Fibroblast of mammary gland (primary cell): ENCODE measurements around the gene TMEM126B.
"Not testable (repeated sequence)": the region's sequence is repeated elsewhere in the genome, so short reads cannot be mapped to it uniquely, and the experiment has no call there.

ENCODE experiments used
- DNase-seq: peaks from one replicate; pipeline ENCODE4 v3.0.0-alpha.2; 2010; ENCODE audit warnings: low read depth
- H3K4me3 ChIP-seq: 2 replicates; pipeline ENCODE4 v1.5.1; 2011; ENCODE audit warnings: low read depth, mild to moderate bottlenecking, low read length, moderate library complexity; ENCODE audit not compliant: control insufficient read depth
- CTCF ChIP-seq: conservative IDR thresholded peaks from 2 replicates; pipeline ENCODE4 v1.5.1; 2011; ENCODE audit warnings: low read depth, low read length, inconsistent platforms; ENCODE audit not compliant: control insufficient read depth, insufficient read depth

TMEM126B gene

DNA sequence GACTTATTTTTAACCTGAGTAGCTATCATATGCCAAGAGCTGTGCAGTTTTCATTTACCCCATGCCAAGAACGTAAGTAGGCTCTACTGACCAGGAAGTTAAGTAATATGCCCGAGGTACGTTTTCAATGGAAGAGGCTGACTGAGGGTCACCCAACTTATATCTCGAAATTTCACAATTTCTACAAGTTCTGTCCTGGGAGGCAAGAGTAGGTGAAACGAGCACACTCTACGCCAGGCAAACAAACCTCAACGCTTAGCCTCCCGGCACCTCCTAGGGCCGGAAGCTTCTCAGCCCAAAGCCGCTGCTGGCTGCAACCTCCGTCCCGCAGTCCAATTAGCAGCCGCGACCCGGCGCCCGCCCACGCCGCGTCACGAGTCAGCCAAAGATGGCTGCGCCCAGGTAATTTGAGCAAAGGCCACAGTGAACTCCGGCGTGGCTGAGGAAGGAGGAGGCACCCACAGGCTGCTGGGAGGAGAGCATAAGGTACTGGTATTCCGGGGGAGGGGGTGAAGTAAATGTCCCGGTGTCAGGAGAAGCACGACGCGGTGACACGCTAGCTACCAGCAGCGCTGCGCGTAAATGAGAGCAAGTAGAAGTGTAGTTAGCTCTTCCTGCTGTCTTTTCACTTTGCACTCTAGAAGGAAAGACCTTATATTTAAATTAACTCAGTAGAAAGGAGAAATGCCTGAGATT, 19.4 kb downstream of the TMEM126B start, which contains the start of gene TMEM126A:
Gene TMEM126A, plus strand, starts transcription at position 364 of the 696 bp plus-strand sequence. CDS start 2,289 bp downstream, outside the sequence.
- no peak for TF ChIP-seq CTCF
- DNase-seq: peak; percentile 72
- H3K4me3 ChIP-seq: peak within 1 kb of the TSS; percentile 96

- DNase-seq: no peak
- TF ChIP-seq CTCF: no peak
- H3K4me3 ChIP-seq: no peak overlapping the region
Measured at GRCh38 chr11:85651118-85651517, 22.7 kb downstream of the TMEM126B start.

DNA sequence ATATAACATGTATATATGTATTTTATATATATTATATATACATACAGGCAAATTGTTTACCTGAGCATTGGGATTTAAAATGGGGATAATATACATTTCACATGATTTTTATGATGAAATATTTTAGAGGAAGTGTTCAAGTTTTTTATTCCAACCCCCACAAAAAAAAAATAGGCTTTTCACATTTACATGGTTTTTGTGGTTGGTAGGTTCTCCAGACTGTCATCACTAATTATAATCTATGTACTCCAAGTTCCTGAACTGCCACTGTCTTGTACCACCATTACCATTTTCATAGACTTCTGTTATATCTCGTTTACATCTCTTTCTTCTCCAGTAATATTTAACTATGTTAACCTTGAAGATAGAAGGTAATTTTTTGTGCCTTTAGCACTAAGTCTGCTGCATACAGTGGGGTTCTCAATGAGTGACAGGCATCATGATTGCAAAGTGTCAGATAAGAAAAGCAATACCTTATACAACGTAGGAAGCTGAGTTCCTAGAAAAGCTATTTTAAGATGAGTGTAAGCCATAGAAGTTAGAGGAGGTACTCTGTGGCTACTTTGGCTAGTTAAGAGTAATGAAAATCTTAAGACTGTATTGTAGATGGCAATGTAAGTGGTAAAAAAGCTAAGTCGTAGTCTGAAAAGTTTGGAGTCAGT, 24.5 kb downstream of the TMEM126B start:
- no peak for DNase-seq

DNA sequence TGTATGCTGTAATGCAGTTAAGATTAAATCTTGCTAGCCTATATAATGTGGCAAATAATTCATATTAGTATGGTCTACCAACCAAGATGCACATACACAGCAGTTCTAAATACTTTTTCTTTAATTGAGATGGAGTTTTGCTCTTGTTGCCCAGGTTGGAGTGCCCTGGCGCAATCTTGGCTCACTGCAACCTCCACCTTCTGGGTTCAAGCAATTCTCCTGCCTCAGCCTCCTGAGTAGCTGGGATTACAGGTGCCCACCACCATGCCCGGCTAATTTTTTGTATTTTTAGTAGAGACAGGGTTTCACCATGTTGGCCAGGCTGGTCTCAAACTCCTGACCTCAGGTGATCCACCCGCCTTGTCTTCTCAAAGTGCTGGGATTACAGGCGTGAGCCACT, 25.9 kb downstream of the TMEM126B start:
- DNase-seq, H3K4me3 ChIP-seq: not testable (repeated sequence)

More for the DNA sequence above, 24.5 kb downstream of the TMEM126B start:
- H3K4me3 ChIP-seq: no peak overlapping the region
- no peak for TF ChIP-seq CTCF

DNA sequence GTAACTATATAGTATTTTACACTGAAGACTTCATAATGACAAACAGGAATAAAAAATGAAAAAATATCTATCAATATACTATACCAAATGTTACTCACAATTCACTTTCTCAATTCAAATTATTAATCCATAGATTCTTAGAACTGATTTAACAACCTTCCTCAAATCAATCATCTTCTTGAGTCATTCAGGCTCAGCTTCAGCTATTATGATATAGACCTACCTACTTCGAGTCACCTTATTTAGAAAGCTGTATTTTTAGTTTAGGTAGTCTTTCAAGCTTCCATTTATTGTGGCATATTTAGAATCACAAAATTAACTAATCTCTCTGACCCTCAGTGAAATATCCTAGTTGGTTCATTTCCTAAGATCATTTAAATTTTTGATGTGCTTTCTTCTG, 28.4 kb downstream of the TMEM126B start:
- no peak for TF ChIP-seq CTCF
- no peak overlapping the region for H3K4me3 ChIP-seq
- DNase-seq: no peak

DNA sequence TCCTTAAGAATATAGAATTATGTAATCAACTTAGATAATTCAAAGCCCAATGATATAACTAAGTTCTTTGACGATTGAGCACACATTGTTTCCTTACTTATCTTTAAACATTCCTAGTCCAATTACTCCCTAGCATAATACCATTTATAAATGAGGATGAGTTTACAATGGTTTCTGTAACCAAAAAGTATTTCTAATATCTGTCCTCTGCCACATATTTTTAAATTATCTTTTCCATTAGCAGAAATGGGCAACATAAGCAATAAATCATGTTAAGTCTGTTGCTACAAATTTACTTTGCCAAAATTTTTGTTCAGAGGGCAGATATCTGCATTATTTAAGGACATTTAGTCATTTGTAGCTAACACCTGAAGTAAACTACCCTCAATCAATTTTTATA, 29.8 kb downstream of the TMEM126B start:
- no peak for TF ChIP-seq CTCF
- DNase-seq: no peak
- H3K4me3 ChIP-seq: no peak overlapping the region

GRCh38 chr11:85661972-85662664, 33.7 kb downstream of the TMEM126B start:
- DNase-seq: peak; percentile 61
- peak overlapping the region; percentile 85 for H3K4me3 ChIP-seq
- no peak for TF ChIP-seq CTCF
